ENCODE data around the gene CNN1.

CNN1 gene

DNA sequence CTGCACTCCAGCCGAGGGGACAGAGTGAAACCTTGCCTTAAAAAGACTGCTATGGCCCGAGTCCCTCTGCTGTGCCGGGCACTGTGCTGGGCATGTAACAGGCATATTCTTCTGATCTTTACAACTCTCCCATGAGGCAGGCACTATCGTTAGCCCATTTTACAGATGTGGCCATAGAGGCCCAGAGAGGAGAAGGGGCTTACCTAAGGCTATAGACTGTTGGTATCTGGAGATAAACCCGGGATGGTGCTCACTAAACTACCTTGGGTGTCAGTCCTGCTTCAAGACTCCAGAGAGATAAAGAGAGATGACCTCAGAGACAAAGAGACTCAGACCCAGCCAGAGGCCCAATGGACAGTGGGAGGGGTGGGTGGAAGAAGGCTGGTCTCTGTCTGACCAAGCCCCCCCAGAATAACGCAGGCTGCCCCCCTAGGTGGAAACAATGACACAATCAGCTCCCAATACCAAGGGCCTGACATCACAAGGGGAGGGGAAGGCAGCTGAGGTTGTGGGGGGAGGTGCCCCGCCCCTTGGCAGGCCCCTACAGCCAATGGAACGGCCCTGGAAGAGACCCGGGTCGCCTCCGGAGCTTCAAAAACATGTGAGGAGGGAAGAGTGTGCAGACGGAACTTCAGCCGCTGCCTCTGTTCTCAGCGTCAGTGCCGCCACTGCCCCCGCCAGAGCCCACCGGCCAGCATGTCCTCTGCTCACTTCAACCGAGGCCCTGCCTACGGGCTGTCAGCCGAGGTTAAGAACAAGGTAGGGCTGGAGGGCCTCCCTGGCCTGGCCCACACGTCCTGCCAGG is at the start of gene CNN1:
TSS of gene CNN1 (plus strand) at position 620 of the 805 bp plus-strand sequence. CDS start at position 697, 77 bp downstream.
- DNase-seq, result no peak

DNA sequence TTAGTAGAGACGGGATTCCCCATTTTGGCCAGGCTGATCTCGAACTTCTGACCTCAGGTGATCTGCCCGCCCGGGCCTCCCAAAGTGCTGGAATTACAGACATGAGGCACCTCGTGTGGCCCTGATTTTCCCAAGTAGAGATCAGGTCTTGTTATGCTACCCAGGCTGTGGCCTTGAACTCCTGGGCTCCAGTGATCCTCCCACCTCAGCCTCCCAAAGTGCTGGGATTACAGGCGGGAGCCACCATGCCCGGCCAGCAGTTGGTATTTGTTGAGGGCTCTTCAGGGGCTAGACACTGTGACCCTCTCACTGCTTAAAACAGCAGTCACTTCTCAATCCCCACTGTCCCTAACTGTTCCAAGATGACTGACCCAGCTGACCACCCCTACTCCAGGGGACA is 49.3 kb upstream of the CNN1 start:
- DNase-seq, result no peak

DNA sequence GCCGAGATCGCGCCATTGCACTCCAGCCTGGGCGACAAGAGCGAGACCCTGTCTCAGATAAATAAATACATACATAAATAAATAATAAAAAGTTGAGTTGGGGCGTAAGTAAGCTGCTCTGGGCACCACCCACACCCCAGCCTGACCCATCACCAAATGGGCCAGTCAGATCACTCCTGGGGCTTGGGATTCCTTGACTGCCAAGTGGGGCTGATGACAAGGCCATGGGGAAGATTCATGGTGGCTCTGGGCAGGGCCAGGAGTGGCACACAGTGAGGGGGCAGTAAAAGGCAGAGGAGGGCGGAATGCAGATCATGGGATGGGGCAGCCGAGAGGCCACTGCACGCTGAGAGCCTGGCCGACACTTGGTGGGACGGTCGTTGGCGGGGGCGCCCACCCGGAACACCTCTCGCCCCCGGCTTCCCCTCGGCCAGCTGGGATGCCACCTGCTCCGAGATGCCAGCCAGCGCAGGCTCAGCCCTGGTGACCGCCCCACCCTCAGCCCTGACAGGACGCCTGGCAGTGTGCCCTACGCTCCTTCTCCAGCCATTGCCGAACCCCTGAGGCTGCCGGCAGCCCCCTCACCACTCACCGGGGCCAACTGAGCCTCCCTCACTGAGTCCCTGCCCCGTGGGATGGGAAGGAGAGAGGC is 43.9 kb upstream of the CNN1 start:
- DNase-seq, result no peak

DNA sequence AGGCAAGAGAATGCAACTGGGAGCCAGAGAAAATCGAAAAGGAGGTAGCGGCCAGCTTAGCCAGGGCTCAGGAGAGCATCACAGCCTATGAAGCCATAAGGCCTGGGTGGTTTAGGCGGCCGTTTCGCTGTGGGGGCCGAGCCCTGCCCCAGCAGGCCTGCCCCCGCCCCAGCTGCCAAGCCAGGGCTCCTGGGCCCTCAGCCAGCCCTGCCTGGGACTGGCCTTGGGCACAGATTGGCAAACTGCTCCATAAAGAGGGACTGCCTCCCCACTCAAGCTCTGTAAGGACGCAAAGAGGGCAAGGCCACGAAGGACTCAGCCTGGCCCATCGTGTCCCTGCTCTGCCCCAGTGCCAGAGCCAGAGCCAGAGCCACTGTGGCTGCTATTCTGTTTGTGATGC is 43.2 kb upstream of the CNN1 start:
- DNase-seq, result no peak

DNA sequence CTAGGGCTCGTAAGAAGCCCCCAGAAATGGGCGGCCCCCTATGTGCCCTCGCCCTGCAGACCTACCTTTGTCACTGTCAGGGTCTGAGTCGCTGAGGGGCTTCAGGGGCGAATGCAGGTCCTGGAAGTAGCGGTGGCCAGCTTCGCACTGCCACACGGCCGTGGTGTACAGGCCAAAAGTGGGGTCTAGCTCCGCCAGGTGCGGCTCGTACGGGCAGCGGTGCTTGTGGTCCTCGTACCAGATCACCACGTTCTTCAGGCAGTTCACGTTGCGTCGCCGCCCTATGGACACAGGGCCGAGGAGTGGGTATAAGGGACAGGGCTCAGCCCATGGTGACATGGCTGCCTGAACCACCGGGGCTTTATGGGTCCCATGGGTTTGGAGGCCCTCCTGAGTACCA is 42.8 kb upstream of the CNN1 start:
- DNase-seq, result no peak

DNA sequence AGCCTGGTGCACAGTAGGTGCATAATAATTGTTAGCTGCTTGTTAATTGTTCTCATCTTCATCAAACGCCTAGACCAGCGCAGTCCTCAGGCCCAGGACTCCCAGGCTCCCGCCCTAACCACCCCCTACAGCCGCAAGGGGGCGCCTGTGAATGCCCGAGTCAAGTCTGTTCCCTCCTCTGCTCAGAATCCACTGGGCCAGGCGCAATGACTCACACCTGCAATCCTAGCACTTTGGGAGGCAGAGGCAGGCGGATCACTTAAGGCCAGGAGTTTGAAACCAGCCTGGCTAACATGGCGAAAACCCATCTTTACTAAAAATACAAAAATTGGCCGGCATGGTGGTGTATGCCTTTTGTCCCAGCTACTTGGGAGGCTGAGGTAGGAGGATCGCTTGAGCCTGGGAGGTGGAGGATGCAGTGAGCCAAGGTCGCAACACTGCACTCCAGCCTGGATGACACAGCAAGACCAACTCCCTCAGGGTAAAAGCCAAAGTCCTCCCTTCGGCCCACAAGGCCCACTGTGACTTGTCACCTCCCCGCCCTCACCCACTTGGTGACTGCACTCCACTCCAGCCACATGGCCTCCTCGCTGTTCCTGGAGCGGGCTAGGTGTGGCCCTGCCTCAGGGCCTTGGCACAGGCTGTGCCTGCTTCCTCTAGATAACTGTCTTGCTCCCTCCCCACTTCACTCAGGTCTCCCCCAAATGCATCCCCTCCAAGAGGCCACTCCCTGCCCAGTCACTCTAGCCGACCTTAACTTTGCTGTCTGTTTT is 42.1 kb upstream of the CNN1 start:
- peak; percentile 88 for DNase-seq

DNA sequence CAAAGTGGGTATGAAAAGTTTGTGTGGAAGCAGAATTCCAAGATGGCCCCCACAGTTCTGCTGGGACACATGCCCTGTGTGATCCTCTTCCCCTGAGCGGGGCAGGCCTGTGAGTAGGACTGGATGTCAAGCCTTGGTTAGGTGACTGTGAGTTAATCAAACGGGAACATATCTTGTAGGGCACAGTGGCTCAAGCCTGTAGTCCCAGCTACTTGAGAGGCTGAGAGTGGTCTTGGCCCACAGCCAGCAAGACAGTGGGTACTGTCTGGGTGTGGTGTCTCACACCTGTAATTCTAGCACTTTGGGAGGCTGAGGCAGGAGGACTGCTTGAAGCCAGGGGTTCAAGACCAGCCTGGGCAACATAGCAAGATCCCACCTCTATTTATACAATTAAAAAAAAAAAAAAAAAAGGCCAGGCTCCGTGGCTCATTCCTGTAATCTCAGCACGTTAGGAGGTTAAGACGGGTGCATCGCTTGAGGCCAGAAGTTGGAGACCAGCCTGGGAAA is 39.4 kb upstream of the CNN1 start:
- DNase-seq, result no peak

DNA sequence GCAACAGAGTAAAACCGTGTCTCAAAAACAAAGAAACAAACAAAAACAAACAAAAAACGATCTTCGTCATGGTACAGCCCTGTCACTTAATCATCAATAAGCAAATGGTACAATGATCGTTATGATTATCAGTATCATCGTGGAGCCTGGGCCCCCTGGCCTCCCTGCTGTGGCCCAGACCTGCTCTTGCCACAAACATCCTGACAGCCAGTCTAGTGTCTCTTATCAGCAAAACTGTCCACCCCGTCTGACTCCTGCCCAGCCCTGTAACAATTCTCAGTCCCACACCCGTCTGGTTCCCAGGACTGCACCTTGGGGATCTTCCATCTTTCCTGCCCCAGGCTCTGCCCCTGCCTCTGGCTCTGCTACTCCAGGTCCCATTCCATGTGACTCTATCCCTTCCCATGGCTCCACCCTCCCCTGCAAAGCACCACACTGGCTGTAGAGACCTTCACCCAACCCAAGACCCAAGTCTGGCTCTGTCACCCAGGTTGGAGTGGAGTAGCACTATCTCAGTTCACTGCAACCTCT is 38.7 kb upstream of the CNN1 start:
- no peak for DNase-seq

DNA sequence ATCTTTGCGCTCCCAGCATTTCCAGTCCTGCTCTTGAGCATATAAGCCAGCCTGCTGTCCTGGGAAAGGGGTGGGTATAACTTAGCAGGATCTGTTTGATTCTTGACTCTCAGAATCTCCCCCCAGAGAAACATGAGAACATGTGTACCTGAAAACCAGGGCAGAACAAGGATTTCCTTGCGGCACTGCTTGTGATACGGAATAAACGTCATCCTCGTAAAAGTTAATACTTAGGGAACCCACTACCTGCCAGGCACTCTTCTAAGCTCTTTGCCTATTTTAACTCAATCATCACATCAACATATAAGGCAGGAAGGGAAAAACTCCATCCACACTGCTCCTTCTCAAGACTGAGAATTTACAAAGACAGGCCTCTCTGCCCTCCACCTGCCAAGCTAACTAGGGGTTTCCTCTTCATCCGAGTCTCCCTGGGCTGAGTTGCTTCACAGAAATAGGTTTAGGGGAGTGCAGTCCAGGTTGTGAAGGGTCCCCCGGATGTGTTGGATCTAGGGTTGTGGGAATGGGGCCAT is 34.1 kb upstream of the CNN1 start:
- DNase-seq, result no peak

DNA sequence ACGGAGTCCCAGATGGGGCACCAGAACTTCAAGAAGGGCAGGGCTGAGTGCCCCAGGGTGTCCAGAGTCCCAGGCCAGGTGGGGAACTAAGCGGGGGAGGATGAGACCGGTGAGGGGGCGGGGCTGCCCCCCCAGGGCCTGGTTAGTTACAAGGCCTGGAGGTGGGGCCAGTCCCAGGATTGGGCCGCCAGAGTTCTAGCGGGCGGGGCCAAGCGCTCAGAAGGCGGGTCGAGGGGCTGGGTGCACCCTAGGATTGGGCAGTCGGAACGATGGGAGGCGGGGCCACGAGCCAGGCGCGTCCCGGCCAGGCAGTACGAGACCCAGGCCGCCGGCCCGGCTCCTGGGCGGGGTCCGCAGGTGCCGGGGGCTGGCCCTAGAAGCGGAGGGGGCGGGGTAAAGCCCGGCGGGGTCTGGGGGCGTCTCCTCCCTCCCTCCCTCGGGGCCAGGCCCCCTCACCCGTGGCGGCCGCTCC is 33.6 kb upstream of the CNN1 start:
- peak; percentile 97 for DNase-seq

DNA sequence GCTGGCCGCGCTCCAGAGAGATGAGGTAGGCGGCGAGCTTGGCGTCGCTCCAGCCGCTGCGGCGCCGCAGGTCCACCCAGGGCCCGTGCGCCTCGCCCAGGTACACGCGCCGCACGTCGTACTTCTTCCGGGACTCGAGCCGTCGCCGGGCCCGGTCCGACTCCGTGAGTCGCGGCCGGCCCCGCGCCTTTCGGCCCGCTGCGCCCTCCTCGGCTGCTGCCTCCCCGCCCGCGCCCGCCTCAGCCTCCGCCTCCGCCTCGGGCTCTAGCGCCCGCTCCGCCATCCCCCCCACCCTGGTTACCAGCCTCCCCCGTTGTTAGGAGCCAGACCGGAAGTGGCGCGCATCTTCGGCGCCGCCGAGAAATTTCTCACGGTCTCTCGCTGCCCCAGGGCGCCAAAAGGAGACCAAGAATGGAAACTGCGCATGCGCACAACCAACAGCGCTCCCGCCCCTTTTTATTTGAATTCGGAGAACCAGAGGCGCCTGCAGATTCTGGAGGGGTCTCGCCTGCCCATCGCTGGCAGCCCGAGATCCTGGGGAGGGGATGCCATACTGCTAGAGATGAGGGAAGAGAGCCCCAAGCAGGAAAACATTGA is 33.0 kb upstream of the CNN1 start, which contains the start of gene ZNF653:
TSS of gene ZNF653 (minus strand) at position 336 of the 597 bp plus-strand sequence. CDS start at position 283, 53 bp downstream.
- peak; percentile 98 for DNase-seq

DNA sequence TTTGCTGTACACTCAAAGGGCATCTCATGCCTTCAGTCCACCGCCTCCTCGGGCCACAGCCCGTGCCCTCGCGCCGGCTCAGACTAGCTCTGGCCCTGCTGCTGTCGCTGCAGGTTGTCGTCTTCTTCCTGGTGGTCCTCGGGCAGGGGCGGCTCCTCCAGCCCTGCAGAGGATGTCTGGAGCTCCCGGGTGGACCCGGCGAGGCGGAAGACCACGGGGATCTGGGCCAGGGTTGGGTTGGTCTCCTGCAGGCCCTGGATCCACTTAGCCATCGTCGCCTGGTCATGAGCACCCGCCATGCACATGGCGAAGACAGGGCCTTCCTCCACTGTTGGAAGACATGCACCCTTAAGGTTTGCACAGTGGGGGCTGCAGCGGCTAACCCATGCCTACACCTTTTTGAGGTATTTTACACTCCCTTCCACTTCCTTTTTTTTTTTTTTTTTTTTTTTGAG is 32.5 kb upstream of the CNN1 start:
- no peak for DNase-seq

DNA sequence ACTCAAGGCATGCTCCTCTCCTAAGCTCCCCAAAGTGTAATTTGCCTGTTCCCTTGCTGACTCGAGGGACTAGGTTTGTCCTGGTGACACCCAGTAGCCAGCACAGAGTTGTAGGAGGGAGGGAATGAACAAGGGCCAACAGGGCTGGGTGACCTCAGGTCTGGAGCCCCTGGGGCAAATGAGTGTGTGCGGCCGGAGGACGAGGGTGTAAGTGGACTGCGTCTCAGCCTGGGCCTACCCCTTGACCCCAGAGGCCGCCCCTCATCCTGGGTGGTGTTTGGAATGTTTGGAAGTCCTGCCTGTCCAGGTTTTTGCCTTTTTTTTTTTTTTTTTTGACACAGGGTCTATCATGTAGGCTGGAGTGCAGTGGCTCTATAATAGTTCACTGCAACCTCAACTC is 31.7 kb upstream of the CNN1 start:
- DNase-seq, result no peak

DNA sequence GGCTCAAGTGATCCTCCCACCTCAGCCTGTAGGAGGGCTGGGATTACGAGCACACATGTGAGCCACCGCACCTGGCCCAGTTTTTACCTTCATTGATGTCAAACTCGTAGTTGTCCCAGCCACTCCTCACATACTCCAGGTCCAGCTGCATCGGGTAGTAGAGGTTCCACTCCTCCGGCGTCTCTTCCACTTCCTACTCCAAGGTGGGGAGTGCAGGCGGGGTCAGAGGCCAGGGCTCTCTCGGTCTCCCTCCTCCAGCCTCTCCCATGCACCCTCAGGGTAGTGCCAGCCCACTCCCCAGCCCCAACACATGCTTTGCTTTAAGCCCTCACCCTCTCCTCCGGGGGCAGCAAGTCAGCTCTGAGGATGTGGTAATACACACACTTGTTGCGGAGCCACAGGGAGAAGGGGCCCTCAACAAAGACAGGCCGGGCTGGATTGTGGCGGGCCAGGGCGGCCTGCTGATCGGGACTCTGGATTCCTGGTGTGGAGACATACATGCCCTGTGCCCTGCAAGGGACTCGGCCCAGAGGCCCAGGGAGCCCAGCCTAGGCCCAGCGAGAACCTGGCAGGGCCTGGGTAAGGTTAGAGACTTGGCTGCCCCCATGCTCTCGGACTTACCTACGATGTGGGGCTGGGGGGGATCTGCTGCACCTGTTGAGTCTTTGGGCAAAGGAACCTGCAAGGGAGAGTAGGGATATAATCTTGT is 31.1 kb upstream of the CNN1 start:
- DNase-seq, result no peak

DNA sequence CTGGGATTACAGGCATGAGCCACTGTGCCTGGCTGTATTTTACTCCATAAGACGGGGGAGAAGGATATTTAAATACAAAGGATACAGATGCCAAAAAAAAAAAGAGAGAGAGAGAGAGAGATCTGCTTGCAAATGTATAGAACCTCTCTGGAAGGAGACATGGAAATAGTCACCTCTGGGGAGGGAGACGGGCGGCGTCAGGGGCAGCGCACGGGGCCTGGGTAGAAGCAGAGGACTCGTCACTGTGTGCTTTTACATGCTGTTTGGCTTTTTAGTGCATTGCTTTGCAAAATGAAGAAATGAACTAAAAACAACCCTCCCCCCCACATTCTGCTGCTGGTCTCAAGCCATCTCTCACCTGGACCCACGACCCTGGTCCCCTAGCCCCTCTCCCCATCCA is 28.2 kb upstream of the CNN1 start:
- no peak for DNase-seq

DNA sequence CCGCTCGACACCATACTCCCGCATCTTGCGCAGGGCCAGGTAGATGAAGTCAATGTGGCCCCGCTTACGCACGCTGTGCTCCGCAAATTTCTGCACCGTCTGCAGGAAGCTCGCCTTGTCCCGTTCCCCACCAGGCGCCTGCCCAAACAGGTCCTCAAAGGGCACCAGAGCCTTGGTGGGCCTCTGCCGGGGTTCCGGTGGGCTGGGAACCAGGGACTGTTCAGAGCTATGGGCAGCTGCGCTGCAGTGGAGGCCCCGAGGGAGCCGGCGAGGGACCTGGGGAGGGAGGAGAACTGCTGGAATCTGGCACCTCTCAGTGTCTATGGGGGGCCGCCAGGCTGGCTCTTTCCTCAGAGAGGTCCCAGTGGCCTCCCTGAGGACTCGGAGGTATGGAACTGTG is 24.7 kb upstream of the CNN1 start:
- DNase-seq, result no peak

DNA sequence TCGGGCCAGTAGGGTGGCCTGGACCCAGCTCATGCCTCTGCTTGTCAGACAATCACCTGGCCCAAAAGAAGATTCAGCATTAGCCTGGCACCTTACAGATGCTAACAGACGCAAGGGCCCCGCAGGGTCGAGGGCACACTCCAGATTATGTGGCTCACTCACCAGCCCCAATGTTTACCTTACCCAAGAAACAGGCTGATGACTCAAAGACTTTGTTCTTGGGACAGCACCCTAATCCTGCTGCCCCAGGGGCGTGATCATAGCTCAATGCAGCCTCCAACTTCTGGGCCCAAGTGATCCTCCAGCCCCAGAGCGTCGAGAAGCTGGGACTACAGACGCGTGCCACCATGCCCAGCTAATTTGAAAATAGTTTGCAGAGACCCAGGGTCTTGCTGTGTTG is 19.5 kb upstream of the CNN1 start:
- no peak for DNase-seq

DNA sequence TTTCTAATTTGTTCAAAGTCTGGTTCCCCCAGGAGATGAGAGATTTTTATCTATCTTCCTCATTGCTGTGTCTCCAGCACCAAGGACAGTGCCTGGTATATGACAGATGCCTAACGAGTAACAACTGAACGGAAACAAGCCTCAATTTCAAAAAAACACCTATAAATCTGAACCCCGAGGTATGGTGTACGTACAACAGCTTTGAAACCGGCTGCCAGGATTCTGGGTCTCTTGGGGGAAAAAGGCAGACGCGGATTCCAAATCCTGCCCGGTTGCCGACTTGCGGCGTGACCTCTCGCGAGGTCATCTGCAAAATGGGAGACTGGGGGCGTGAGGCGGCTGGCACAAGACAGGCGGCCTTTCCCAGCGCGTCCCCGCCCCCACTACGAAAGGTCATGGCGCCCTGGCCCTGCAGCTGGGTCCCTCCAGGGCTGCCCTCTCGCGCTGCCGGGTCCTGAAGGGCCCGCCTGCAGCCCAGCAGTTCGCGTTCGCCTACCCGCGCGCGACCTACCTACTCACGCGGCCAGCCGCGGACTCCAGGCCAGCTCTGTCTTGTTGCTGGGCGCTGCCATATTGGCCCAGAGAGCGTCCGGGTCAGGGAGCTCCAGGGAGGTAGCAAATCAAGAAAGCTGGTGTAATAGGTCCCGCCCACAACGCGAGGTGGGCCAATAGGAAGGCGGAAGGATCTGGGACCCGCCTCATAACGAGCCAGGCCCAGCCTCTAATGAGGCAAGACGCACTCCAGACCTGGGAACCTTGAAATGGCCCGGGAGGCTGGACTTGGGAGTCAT is 9.9 kb upstream of the CNN1 start, which contains the start of gene ECSIT:
TSS of gene ECSIT (minus strand) at position 584 of the 791 bp plus-strand sequence. CDS start 9,964 bp downstream, outside the sequence.
- peak; percentile 93 for DNase-seq

DNA sequence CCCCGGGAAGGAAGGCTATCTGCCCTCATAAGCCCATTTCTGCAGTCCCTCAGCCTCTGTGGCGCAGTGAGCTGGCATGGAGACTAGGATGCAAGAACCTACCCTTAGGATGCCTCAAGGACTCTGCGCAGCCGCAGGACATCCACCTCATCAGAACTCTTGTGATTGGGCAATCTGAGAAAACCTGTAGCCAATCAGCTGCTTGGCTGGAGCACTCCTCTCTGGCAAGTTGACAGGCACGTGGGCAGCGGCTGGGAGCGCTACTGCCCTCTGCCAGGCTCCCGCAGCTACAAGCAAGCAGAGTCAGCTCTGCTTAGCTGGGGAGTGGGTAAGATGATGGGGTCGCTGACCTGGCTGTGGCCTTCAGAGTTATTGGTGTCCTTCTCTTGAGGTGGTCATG is 8.2 kb upstream of the CNN1 start:
- peak; percentile 74 for DNase-seq

DNA sequence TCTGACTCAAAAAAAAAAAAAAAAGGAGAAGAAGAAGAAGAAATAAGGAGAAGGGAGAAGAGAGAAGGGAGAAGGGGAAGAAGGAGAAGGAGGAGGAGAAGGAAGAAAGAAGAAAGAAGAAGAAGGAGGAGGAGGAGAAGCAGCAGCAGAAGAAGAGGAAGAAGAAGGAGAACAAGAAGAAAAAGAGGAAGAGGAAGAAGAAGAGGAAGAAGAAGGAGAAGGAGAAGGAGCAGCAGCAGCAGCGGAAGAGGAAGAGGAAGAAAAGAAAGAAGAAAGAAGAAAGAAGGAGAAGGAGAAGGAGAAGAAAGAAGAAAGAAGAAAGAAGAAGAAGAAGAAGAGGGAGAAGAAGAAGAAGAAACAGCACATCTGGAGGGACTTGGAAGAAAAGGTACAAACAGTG is 4.1 kb upstream of the CNN1 start:
- DNase-seq, result no peak

DNA sequence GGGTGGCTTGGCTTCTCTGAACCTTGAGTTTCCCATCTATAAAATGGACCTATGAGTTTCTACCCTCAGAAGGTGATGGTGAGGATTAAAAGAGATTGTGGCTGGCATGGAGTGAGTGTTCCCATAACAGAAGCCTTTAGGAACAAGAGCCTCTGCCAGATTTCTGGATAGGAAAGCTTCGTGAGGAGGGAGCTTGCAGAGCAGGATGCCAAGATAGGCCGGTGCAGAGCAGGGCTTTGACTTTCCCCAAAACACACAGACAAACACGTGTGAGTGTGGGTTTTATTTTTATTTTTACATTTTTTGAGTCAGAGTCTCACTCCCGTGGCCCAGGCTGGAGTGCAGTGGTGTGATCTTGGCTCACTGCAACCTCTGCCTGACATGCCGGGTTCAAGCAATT is 3.7 kb upstream of the CNN1 start:
- DNase-seq, result no peak
